Stomach (tissue), 9 donors: Measurements from ENCODE around the gene UBE2U. TPM values are rescaled to one million over a fixed set of nuclear protein-coding genes. Genes with fewer than 3 reads are reported as not detected.
"Not testable (repeated sequence)": the region's sequence is repeated elsewhere in the genome, so short reads cannot be mapped to it uniquely, and the experiment has no call there.

Experiments used
- DNase-seq, 2 donors: peaks; one replicate each; pipeline versions ENCODE4 v3.0.0 to v3.0.0-alpha.2; 2013 to 2019
- H3K27ac ChIP-seq, 5 donors: fragments of 200-600 bp in 4 of 5; sonication (generic) in 4 of 5; one replicate each; pipeline ENCODE4 v1.5.1; 2013 to 2019; ENCODE audit warnings: mild to moderate bottlenecking in 1 of 5, moderate library complexity in 1 of 5
- H3K27me3 ChIP-seq, 3 donors: fragments of 200-600 bp; sonication (generic); one replicate each; pipeline ENCODE4 v1.5.1; 2017 to 2019; ENCODE audit warnings: mixed run types in 1 of 3
- H3K36me3 ChIP-seq, 4 donors: fragments of 200-600 bp; sonication (generic); 1 replicate in 3 of 4; 2 replicates in 1 of 4; pipeline ENCODE4 v1.5.1; 2016 to 2019
- H3K4me1 ChIP-seq, 4 donors: fragments of 200-600 bp; sonication (generic); one replicate each; pipeline ENCODE4 v1.5.1; 2016 to 2019
- H3K4me3 ChIP-seq, 4 donors: fragments of 200-600 bp; sonication (generic) in 3 of 4; one replicate each; pipeline ENCODE4 v1.5.1; 2016 to 2019; ENCODE audit warnings: mild to moderate bottlenecking in 1 of 4
- H3K9me3 ChIP-seq, 4 donors: fragments of 200-600 bp; sonication (generic); one replicate each; pipeline ENCODE4 v1.5.1; 2016 to 2019
- CTCF ChIP-seq, 7 experiments: fragments of 450-650 bp in 4 of 7; fragments of 200-600 bp in 3 of 7; sonication (generic) in 3 of 7; IDR thresholded peaks; one replicate each; pipeline ENCODE4 v1.5.1; 2016 to 2019; ENCODE audit warnings: antibody characterized with exemption in 7 of 7, control low read depth in 2 of 7, mild to moderate bottlenecking in 1 of 7
- EP300 ChIP-seq: sonication (generic); formaldehyde crosslinking; IDR thresholded peaks from one replicate; pipeline ENCODE4 v1.6.1; 2017; ENCODE audit warnings: antibody characterized with exemption
- POLR2A ChIP-seq, 4 donors: fragments of 450-650 bp; IDR thresholded peaks; one replicate each; pipeline ENCODE4 v1.6.1; 2016; ENCODE audit warnings: antibody characterized with exemption in 4 of 4, control low read depth in 2 of 4, mild to moderate bottlenecking in 1 of 4, moderate library complexity in 1 of 4
- POLR2AphosphoS5 ChIP-seq, 3 donors: sonication (generic); formaldehyde crosslinking; IDR thresholded peaks; one replicate each; pipeline ENCODE4 v1.6.1; 2016; ENCODE audit warnings: antibody characterized with exemption in 3 of 3
- WGBS, 5 donors: extraction: QIAGEN DNeasy Blood & Tissue Kit in 3 of 5; methylation state at CpG; one replicate each; pipeline versions ENCODE4 v1.1.5 to v1.1.7; 2013 to 2018; 5-methylcytosine and 5-hydroxymethylcytosine counted together
- intact Hi-C: fragments of 100-400 bp; cut with DNase I; formaldehyde crosslinking; loops from one replicate; pipeline ENCODE4 v1.15.1; 2023; ENCODE audit warnings: low total_unique reads
- polyA plus RNA-seq, 3 donors: library from polyadenylated mRNA; stranded (reverse); fragments of 200-250 nt; gene quantifications; one replicate each; pipeline ENCODE4 v1.2.3, GENCODE V29; 2013
- total RNA-seq, 5 donors: library from RNA; depleted of rRNA; stranded (reverse); fragments of >200 nt; gene quantifications; one replicate each; pipeline versions ENCODE4 v1.1.0 to v1.2.3, GENCODE V29; 2014 to 2016
- donor health status: healthy with polysubstance abuse.
- donor health status: Bipolar disorder and iron deficiency.
- donor health status: healthy.

UBE2U gene
- total and polyA plus RNA-seq, 8 donors, result 0.08 TPM; not detected in 7

GRCh38 chr1:64236541-64236954 lies 33.1 kb downstream of the UBE2U start:
- TF ChIP-seq CTCF (IDR thresholded peaks at IDR 0.05), result no peak
- TF ChIP-seq EP300, result no peak
- TF ChIP-seq POLR2AphosphoS5 (IDR thresholded peaks at IDR 0.05), result no peak
- TF ChIP-seq POLR2A (IDR thresholded peaks at IDR 0.05), result no peak

GRCh38 chr1:64239519-64239918 lies 36.1 kb downstream of the UBE2U start:
- 87 to 93% (median 92%) methylated on average over 4 of the region's 4 CpGs for WGBS, 5 donors
- intact Hi-C loops, H3K27me3 ChIP-seq, DNase-seq, H3K27ac ChIP-seq, H3K4me3 ChIP-seq, H3K36me3 ChIP-seq, H3K9me3 ChIP-seq: not testable (repeated sequence)
- peaks cover 4 to 21% (median 10%) of the 10 kb centered on the region in 4 donors for H3K4me1 ChIP-seq

More at GRCh38 chr1:64236541-64236954, 33.1 kb downstream of the UBE2U start:
- intact Hi-C loops, result no loop called here
- DNase-seq, result no peak
- H3K27ac ChIP-seq, result no peak overlapping the region
- H3K9me3 ChIP-seq, result no peaks in the 10 kb centered on the region
- WGBS, 5 donors, result 61 to 71% (median 62%) methylated on average over 1 of the region's 1 CpG
- H3K4me3 ChIP-seq, result no peak overlapping the region
- no peaks in the 10 kb centered on the region for H3K36me3 ChIP-seq
- no peaks in the 10 kb centered on the region for H3K27me3 ChIP-seq
- no peaks in the 10 kb centered on the region for H3K4me1 ChIP-seq

- DNase-seq, result no peak
- no peak for TF ChIP-seq POLR2AphosphoS5 (IDR thresholded peaks at IDR 0.05)
- intact Hi-C loops, result loop anchor here (10.0 kb wide), 1 partner anchor 555 kb away; no protein-coding TSS in a partner anchor
- H3K27ac ChIP-seq, result no peak overlapping the region
- no peaks in the 10 kb centered on the region for H3K27me3 ChIP-seq
- no peaks in the 10 kb centered on the region for H3K36me3 ChIP-seq
- H3K9me3 ChIP-seq, result no peaks in the 10 kb centered on the region
- H3K4me1 ChIP-seq, result peaks cover 4 to 28% (median 10%) of the 10 kb centered on the region in 4 donors
- H3K4me3 ChIP-seq, result no peak overlapping the region
These were observed 36.8 kb downstream of the UBE2U start for GRCh38 chr1:64240206-64240605.

DNA sequence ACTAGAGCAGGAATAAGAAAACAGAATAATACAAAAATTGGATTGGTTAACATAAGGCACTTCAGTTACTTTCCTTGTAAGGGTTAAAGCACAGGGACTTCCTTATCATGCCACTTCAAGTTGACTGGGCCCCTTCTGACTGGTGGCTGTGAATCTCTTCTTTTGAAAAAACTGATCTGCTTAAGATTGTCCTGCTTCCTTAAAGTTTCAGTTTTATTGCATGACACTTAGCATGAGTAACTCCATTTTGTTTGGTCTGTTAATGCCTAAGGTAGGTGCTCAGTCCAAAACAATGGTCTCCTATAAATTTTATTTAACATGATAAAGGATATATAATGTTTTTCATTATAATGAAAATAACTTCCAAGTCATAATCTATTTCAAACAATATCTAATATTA lies 37.6 kb downstream of the UBE2U start:
- H3K4me1 ChIP-seq, result peaks cover 4 to 35% (median 14%) of the 10 kb centered on the region in 4 donors
- TF ChIP-seq CTCF (IDR thresholded peaks at IDR 0.05), result no peak
- no peak for TF ChIP-seq EP300
- TF ChIP-seq POLR2A (IDR thresholded peaks at IDR 0.05), result no peak
- no peaks in the 10 kb centered on the region for H3K9me3 ChIP-seq
- no peaks in the 10 kb centered on the region for H3K36me3 ChIP-seq
- H3K4me3 ChIP-seq, result no peak overlapping the region
- H3K27ac ChIP-seq, result no peak overlapping the region
- intact Hi-C loops, result loop anchor here (10.0 kb wide), 1 partner anchor 556 kb away; no protein-coding TSS in a partner anchor
- no peak for DNase-seq
- H3K27me3 ChIP-seq, result no peaks in the 10 kb centered on the region

- peak overlapping the region in 1 of 5 donors; percentile 40 for H3K27ac ChIP-seq
- 18 to 33% (median 22%) methylated on average over 6 of the region's 6 CpGs for WGBS, 5 donors
- H3K9me3 ChIP-seq, result no peaks in the 10 kb centered on the region
- intact Hi-C loops, result loop anchor here (10.0 kb wide), 1 partner anchor 558 kb away; no protein-coding TSS in a partner anchor
- peaks cover 4 to 40% (median 16%) of the 10 kb centered on the region in 4 donors for H3K4me1 ChIP-seq
- H3K36me3 ChIP-seq, result no peaks in the 10 kb centered on the region
- DNase-seq, result peak in 1 of 2 donors; percentile 69
- TF ChIP-seq POLR2A (IDR thresholded peaks at IDR 0.05) (no peak), CTCF (IDR thresholded peaks at IDR 0.05) (peak in 5 of 7 experiments; percentile 9 to 72 (median 45))
- no peak overlapping the region for H3K4me3 ChIP-seq
- no peaks in the 10 kb centered on the region for H3K27me3 ChIP-seq
These were observed 39.7 kb downstream of the UBE2U start for GRCh38 chr1:64242895-64243756.
